Measurements from ENCODE around the gene HSPA1L.

DNA sequence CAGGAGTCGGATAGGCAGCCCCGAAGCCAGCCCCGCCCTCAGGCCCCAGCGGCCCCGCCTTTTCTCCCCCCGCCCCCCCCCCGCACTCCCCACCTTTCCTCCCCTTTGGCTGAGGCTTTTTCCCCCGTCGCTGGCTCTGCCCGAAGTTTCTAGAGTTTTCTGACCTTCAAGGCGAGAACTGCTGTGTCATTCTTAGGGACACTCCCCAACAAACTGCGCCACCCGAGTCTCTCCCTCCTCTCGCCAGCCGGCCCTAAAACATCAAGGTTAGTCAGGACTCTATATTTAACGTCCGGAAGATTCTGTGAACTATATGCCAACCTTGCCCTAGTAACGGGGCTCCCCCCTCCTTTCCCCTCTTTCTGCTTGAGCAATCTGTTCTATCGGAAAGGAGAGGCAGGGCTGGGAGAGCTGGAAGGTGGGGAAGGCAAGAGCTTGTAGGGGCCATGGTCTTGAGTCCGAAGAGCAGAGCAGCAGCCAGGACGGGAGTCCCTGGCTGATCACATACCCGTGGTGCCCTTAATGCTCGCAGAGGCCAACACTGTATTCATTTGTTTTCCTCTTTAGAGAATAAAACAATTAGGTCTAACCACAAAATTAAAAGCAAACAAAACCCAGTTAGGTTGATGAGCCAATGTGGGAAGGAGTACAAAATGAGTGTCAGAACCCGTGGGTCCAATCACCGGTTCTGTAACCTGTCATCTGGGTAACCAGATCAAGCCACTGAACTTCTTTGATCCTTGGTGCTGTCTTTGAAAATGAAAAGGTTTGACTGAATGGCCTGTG lies 7.1 kb upstream of the HSPA1L start:
- TF ChIP-seq ZNF274 (IDR thresholded peaks at IDR 0.05; ENCODE audit: low read depth, low read length) (no peak), YY1 (IDR thresholded peaks at IDR 0.05; ENCODE audit: insufficient read depth, insufficient read length) (no peak), SUZ12 (IDR thresholded peaks at IDR 0.05; ENCODE audit: extremely low read depth, insufficient read depth, insufficient read length) (no peak)

All from NT2/D1 (cell line).